Ascending aorta (tissue), 2 donors: Measurements from ENCODE around the gene AXIN2. TPM values are rescaled to one million over a fixed set of nuclear protein-coding genes. Genes with fewer than 3 reads are reported as not detected.

Source experiments
- DNase-seq, 2 donors: peaks; one replicate each; pipeline ENCODE4 v3.0.0-alpha.2; 2019; ENCODE audit warnings: low spot score in 2 of 2
- H3K27ac ChIP-seq, 2 donors: fragments of 200-600 bp; sonication (generic); one replicate each; pipeline ENCODE4 v1.5.1; 2016 to 2017; ENCODE audit warnings: mild to moderate bottlenecking in 1 of 2
- H3K27me3 ChIP-seq: fragments of 200-600 bp; sonication (generic); one replicate; pipeline ENCODE4 v1.5.1; 2017
- H3K36me3 ChIP-seq, 2 donors: fragments of 200-600 bp; sonication (generic); one replicate each; pipeline ENCODE4 v1.5.1; 2016
- H3K4me1 ChIP-seq, 2 donors: fragments of 200-600 bp; sonication (generic); one replicate each; pipeline ENCODE4 v1.5.1; 2016 to 2017; ENCODE audit warnings: mild to moderate bottlenecking in 1 of 2
- H3K4me3 ChIP-seq, 2 donors: fragments of 200-600 bp; sonication (generic); one replicate each; pipeline ENCODE4 v1.5.1; 2016 to 2017; ENCODE audit warnings: mild to moderate bottlenecking in 1 of 2
- H3K9me3 ChIP-seq, 2 donors: fragments of 200-600 bp; sonication (generic); one replicate each; pipeline ENCODE4 v1.5.1; 2016
- CTCF ChIP-seq, 3 experiments: fragments of 200-600 bp in 2 of 3; fragments of 450-650 bp in 1 of 3; sonication (generic) in 2 of 3; IDR thresholded peaks; one replicate each; pipeline ENCODE4 v1.5.1; 2016 to 2019; ENCODE audit warnings: antibody characterized with exemption in 3 of 3, mild to moderate bottlenecking in 1 of 3, moderate library complexity in 1 of 3
- intact Hi-C: fragments of 100-400 bp; cut with DNase I; formaldehyde crosslinking; loops from one replicate; pipeline ENCODE4 v1.15.1; 2023
- total RNA-seq: library from RNA; depleted of rRNA; stranded (reverse); fragments of >200 nt; gene quantifications from one replicate; pipeline ENCODE4 v1.1.0, GENCODE V29; 2016

The AXIN2 gene
- total RNA-seq, 1 donor from 2014 or later, result 27.5 TPM

GRCh38 chr17:65552214-65552613 is 9.2 kb downstream of the AXIN2 start:
- Histone ChIP-seq H3K4me1 (peaks cover 18 to 42% of the 10 kb centered on the region in 2 donors), H3K36me3 (peaks cover 0 to 17% of the 10 kb centered on the region in 2 donors), H3K9me3 (no peaks in the 10 kb centered on the region), H3K4me3 (no peak overlapping the region), H3K27me3 (no peaks in the 10 kb centered on the region), H3K27ac (peak overlapping the region in 1 of 2 donors; percentile 28)
- intact Hi-C loops, result loop anchor here (2.0 kb wide), 1 partner anchor 15 kb away; no protein-coding TSS in a partner anchor
- TF ChIP-seq CTCF (IDR thresholded peaks at IDR 0.05), result no peak
- no peak for DNase-seq

DNA sequence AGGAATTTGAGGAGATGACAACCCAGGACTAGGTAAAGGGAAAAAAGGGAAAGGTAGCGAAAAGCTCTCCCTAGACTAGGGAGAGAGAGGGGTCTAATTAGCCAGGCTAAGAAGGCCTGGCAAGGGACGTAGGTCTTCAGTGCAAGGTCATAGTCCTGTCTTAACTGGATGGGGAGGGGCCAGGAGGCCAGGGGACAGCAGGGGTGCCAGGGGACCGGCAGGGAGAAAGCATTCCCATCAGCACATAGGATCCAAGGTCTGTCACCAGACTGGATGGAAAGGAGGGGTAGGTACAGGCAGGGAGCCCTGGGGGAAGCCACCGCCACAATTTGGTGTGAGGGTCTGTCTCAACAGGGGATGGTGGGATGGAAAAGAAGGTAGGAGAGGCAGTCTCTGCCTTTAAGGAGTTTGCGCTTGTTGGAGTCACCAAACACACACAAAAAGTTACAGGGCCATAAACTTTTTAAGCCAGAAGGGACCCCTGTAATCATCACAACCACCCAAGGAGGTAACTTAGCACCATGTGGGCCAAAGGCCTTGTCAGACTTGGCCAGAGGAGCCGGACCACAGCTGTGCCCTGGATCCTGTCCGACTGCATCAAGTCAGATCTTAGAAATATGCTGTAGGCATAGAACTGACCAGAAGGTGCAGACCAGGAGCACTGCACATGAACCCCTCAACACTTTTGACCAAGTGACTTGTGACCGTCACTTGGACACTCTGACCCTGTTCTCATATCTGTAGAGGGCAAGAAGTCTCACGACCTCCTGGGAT is 10.0 kb downstream of the AXIN2 start:
- TF ChIP-seq CTCF (IDR thresholded peaks at IDR 0.05), result no peak
- Histone ChIP-seq H3K4me1 (peaks cover 22 to 44% of the 10 kb centered on the region in 2 donors), H3K36me3 (peaks cover 0 to 17% of the 10 kb centered on the region in 2 donors), H3K9me3 (no peaks in the 10 kb centered on the region), H3K27me3 (no peaks in the 10 kb centered on the region), H3K27ac (peak overlapping the region in 1 of 2 donors; percentile 4), H3K4me3 (no peak overlapping the region)
- no peak for DNase-seq
- intact Hi-C loops, result loop anchor here (2.0 kb wide), 1 partner anchor 15 kb away; no protein-coding TSS in a partner anchor

GRCh38 chr17:65550758-65551157 is 10.7 kb downstream of the AXIN2 start:
- no peak overlapping the region for H3K27ac ChIP-seq
- intact Hi-C loops, result no loop called here
- no peaks in the 10 kb centered on the region for H3K27me3 ChIP-seq

GRCh38 chr17:65550075-65550662 is 11.3 kb downstream of the AXIN2 start:
- Histone ChIP-seq H3K27me3 (no peaks in the 10 kb centered on the region), H3K27ac (no peak overlapping the region), H3K4me1 (peaks cover 17 to 49% of the 10 kb centered on the region in 2 donors), H3K36me3 (peaks cover 0 to 17% of the 10 kb centered on the region in 2 donors), H3K4me3 (no peak overlapping the region), H3K9me3 (no peaks in the 10 kb centered on the region)
- TF ChIP-seq CTCF (IDR thresholded peaks at IDR 0.05), result no peak
- no peak for DNase-seq
- intact Hi-C loops, result no loop called here

More at GRCh38 chr17:65550758-65551157, 10.7 kb downstream of the AXIN2 start:
- no peaks in the 10 kb centered on the region for H3K9me3 ChIP-seq
- no peak for TF ChIP-seq CTCF (IDR thresholded peaks at IDR 0.05)
- H3K4me1 ChIP-seq, result peaks cover 17 to 47% of the 10 kb centered on the region in 2 donors
- H3K4me3 ChIP-seq, result no peak overlapping the region
- DNase-seq, result no peak
- peaks cover 0 to 17% of the 10 kb centered on the region in 2 donors for H3K36me3 ChIP-seq

- TF ChIP-seq CTCF (IDR thresholded peaks at IDR 0.05), result no peak
- Histone ChIP-seq H3K9me3 (no peaks in the 10 kb centered on the region), H3K27ac (peak overlapping the region in 1 of 2 donors; percentile 73), H3K4me3 (no peak overlapping the region), H3K27me3 (no peaks in the 10 kb centered on the region), H3K36me3 (peaks cover 0 to 17% of the 10 kb centered on the region in 2 donors), H3K4me1 (peaks cover 13 to 49% of the 10 kb centered on the region in 2 donors)
- intact Hi-C loops, result no loop called here
- no peak for DNase-seq
Observed at GRCh38 chr17:65548269-65548969, 13.0 kb downstream of the AXIN2 start.
